IMR-90 (cell line): ENCODE results near the gene SH3BP5.

ENCODE experiments used
- CEBPB ChIP-seq: IDR thresholded peaks from 2 replicates; pipeline ENCODE4 v1.6.1; 2012; ENCODE audit warnings: low read depth, low read length, improper control_type of control experiment
- ELK1 ChIP-seq: fragments of 150-350 bp; IDR thresholded peaks from 2 replicates; pipeline ENCODE4 v1.6.1; 2016; ENCODE audit warnings: low read depth, mild to moderate bottlenecking, low read length, moderate library complexity, borderline replicate concordance
- MXI1 ChIP-seq: IDR thresholded peaks from 2 replicates; pipeline ENCODE4 v1.6.1; 2012; ENCODE audit warnings: low read depth, mild to moderate bottlenecking, low read length, moderate library complexity, borderline replicate concordance
- POLR2A ChIP-seq: IDR thresholded peaks from 2 replicates; pipeline ENCODE4 v1.6.1; 2012; ENCODE audit warnings: mild to moderate bottlenecking, low read depth, low read length
- RAD21 ChIP-seq: IDR thresholded peaks from 2 replicates; pipeline ENCODE4 v1.6.1; 2012; ENCODE audit warnings: low read length, improper control_type of control experiment
- USF2 ChIP-seq: fragments of 150-350 bp; IDR thresholded peaks from 2 replicates; pipeline ENCODE4 v1.6.1; 2017; ENCODE audit warnings: mild to moderate bottlenecking, antibody characterized with exemption, low read length, low read depth
- TF ChIP-seq, protein P1 (sequence below): conservative IDR thresholded peaks from 2 replicates; pipeline ENCODE4 v1.5.1; 2012; ENCODE audit warnings: mild to moderate bottlenecking, low read depth, low read length, improper control_type of control experiment

- TF ChIP-seq, protein P1, sequence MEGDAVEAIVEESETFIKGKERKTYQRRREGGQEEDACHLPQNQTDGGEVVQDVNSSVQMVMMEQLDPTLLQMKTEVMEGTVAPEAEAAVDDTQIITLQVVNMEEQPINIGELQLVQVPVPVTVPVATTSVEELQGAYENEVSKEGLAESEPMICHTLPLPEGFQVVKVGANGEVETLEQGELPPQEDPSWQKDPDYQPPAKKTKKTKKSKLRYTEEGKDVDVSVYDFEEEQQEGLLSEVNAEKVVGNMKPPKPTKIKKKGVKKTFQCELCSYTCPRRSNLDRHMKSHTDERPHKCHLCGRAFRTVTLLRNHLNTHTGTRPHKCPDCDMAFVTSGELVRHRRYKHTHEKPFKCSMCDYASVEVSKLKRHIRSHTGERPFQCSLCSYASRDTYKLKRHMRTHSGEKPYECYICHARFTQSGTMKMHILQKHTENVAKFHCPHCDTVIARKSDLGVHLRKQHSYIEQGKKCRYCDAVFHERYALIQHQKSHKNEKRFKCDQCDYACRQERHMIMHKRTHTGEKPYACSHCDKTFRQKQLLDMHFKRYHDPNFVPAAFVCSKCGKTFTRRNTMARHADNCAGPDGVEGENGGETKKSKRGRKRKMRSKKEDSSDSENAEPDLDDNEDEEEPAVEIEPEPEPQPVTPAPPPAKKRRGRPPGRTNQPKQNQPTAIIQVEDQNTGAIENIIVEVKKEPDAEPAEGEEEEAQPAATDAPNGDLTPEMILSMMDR, result no peak
- TF ChIP-seq CEBPB (no peak), RAD21 (no peak), USF2 (no peak), POLR2A (no peak), MXI1 (no peak), ELK1 (no peak)
These were observed 71.9 kb downstream of the SH3BP5 start for GRCh38 chr3:15260531-15260930.
